T-helper 1 cell (primary cell): Measurements from ENCODE around the gene MMD.
A peak's percentile ranks its signal among the peaks of the same experiment; 100 is the strongest.
"Not testable (repeated sequence)": the region's sequence is repeated elsewhere in the genome, so short reads cannot be mapped to it uniquely, and the experiment has no call there.

Experiments
- DNase-seq, 5 donors: peaks; one replicate each; pipeline ENCODE4 v3.0.0-alpha.2; 2012 to 2020

Gene MMD

GRCh38 chr17:55443904-55444303 is 22.3 kb upstream of the MMD start:
- no peak for DNase-seq

DNA sequence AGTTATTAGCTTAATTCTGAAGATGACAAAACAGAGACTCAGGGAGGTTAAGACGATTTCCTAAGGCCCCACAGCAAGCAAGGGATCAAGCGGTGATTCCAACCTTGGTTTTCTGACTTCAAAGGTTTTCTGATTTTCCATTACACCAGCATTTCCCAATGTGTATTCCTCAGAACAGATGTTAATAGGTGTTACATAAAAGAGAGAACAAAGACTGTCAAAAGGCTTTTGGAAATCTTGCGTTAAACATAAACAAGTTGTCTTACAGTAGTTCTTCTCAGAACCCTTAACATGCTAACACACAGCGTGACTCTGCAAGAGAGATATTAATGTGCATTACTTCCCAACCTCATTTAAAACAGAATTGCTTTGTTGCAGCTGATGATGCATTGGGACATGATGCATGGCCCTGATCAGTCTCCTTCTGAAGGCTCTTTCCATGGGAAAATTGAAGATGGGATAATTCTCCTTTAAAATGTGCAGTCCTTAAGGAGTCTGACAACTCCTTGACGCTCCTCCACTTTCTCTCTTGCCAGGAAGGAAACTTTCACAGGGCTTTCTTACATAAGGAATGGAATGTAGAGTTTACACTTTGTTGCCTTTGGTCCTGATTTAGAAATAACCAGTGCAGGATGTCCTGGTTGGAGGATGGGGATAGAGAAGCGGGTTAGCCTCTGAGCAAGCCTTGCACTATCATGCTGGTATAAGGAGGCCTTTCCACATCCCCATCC is 21.5 kb upstream of the MMD start:
- DNase-seq = no peak

GRCh38 chr17:55442462-55442861 is 20.8 kb upstream of the MMD start:
- no peak for DNase-seq

DNA sequence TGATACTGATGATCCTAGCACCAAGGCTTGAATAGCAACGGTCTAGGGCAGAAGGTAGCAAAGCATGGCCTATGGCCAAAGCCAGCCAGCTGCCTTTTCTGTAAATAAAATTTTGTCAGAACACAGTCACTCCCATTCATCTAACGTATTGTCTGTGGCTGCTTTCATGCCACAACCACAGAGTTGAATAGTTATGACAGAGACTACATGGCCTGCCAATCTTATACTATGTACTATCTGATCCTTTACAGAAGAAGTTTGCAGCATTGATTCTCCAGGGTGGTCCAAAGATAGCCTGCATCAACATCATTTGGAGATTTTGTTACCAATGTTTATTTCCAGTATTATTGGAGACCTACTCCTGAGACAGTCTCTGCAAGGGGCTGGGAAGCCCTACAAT is 19.9 kb upstream of the MMD start:
- no peak for DNase-seq

DNA sequence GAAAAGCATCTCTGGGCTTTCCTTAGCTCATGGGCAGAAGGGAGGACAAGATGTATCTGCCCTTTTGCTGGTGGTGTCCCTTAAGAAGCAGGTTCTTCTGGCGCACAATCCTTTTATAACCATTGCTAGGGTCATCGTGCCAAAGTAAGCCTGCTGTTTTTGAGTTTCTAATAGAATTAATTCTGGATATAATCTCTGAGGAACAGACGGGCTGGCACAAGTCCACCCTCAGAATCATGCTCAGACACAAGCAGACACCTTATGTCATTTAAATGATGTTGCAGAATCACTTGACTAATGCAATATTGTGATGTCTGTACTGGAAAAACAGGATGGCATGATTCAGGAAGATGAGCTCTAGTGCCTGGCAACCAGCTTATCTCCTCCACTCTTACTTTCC is 18.8 kb upstream of the MMD start:
- no peak for DNase-seq

DNA sequence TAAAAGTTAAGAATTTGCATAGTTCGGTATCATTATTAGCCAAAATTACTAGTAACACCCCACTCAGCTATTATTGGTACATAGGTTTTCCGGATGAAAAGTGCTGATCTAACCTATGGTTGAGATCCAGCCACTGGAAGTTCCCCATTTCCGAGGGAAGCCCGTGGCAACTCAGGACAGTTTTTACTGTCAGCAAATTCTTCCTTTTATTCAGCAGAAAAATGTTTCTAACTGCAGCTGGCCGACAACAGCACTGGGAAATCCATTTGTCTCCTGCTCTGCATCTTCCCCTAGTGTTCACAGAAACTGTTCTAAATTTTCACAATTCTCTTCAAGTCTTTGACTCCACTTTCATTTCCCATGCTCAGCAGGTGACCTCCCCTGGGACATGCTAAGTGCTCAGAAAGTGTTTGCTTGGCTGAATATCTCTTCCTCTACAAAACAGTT is 15.5 kb upstream of the MMD start:
- no peak for DNase-seq

- DNase-seq = no peak
Observed at GRCh38 chr17:55436224-55437158, 14.9 kb upstream of the MMD start.

DNA sequence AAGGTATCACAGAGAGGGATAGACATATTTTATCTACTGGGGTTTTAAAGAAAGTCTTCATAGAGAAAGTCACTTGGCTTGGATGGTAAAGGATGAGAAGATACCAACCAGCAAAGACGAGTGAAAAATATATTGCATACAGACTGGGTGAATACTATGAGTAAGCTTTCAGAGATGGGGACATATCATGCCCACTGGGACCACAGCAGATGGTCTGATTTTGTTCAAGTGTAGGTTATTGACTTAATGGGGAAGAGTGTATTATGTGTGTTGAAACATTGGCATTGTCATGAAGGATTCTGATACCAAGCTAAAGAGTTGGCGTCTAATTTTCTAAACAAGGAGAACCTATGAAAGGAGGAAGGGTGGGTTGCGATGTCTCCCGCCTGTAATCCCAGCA is 13.8 kb upstream of the MMD start:
- no peak for DNase-seq

DNA sequence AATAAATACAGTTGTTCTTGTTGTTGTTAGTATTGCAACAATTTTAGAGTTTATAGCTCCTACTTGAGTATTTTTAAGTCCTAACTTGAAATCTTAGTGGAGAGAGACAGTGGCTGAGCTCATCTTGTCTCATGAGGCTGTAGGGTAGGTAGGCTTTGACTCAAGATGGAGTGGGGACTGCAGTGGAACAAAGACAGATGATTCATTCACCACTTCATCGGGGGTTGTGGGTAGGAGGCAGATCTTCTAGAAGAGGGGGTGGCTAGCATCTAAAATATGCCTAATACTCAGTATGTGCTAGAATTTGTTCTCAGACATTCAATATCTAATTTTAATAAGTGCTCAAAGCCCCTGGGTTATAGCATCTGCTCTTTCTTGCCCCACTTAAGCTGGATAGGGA is 13.1 kb upstream of the MMD start:
- DNase-seq = no peak

- DNase-seq = no peak
Observed at GRCh38 chr17:55433629-55434422, 12.2 kb upstream of the MMD start.

- DNase-seq = no peak
Observed at GRCh38 chr17:55433029-55433628, 11.5 kb upstream of the MMD start.

GRCh38 chr17:55432358-55433028 is 10.9 kb upstream of the MMD start:
- DNase-seq = no peak

DNA sequence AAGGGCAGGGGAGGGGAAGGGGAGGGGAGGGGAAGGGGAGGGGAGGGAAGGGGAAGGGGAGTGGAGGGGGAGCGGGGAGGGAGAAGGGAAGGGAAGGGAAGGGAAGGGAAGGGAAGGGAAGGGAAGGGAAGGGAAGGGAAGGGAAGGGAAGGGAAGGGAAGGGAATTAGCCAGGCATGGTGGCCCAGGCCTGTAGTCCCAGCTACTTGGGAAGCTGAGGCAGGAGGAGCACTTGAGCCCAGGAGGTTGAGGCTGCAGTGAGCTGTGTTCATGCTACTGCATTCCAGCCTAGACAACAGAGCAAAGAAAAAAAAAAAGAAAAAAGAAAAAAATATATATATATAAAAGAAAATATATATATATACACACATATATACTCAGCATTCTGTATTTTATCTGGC is 10.3 kb upstream of the MMD start:
- DNase-seq = not testable (repeated sequence)

DNA sequence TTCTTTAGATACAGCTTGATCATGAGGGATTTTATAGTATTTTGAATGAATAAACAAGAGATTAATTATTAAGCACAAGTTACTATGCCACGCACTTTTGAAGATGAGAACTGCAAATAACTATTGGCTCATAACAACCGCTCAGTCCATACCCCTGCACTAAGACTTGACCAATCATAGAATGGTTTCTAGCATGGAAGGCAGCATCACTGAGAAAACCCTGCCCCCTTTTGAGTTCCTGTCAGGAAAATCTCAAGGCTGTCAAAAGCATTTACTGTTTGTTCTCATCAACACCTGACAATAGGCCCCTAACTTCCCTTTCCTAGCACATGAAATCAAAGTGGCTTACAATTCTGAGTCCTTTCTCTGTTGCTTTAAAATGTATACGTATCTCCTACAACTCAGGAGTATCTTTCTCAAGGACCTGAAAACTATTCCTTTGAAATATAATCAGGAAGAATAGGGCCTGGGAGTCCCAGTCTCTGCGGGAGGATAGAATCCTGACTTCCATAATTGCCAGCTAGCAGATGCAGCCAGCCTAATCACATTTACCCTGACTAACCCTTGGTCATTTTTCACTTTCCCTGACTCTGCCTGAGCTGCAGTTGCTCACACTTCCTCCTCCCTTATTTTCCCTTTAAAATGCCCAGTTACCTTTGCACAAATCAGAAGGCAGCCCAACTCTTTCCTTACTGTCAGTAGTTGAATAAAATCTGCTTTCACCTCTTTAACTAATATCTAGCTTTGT is 9.1 kb upstream of the MMD start:
- DNase-seq = no peak

GRCh38 chr17:55427587-55427882 is 5.9 kb upstream of the MMD start:
- no peak for DNase-seq

- DNase-seq = no peak
Observed at GRCh38 chr17:55426851-55427586, 5.4 kb upstream of the MMD start.

- DNase-seq = no peak
Observed at GRCh38 chr17:55424893-55425540, 3.4 kb upstream of the MMD start.

DNA sequence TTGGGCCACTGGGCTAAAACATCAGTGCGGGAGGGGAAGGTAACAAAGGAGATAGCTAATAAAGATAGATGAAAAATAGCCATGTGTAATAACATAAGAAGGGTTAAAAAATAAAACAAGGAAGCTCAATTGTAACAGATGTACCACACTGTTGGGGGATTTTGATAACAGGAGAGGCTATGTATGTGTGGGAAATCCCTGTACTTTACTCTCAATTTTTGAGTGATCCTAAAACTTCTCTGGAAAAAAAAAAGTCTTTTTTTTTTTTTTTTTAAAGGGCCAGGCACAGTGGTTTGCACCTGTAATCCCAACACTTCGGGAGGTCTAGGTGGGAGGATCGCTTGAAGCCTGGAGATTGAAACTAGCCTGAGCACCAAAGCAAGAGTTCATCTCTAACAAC is 1.9 kb upstream of the MMD start:
- DNase-seq = no peak

GRCh38 chr17:55422828-55423164 is 1.2 kb upstream of the MMD start:
- not testable (repeated sequence) for DNase-seq

DNA sequence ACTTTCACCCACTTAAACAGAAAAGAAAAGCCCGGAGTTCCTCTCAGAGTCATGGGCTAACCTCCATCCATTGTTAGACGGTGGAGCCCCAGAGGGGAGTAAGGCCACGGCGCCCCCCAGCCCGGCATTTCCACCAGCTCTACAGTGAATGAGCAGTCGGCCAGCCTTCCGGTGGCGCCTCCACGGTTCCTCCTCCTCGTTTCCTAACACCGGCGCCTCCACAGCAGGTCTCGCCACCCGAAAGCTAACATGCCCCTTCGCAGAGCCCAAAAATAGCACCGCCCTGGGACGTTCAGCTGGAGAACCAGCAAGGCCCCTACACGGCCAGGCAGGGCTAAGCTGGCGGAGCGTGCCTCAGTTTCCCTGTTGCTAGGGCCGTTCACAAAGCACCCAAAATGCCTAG is 858 bp downstream of the MMD start:
- DNase-seq = peak; percentile 11 to 50 (median 27)
